Heart right ventricle (tissue), 16 donors: ENCODE data around the gene TMEM86B. TPM values are rescaled to one million over a fixed set of nuclear protein-coding genes. Genes with fewer than 3 reads are reported as not detected.

Experiments
- ATAC-seq, 8 donors: fragments of 200-7000 bp; cut with Tn5 transposase; one replicate each; pipeline ENCODE4 v1.9.1; 2020; ENCODE audit warnings: mild to moderate bottlenecking in 8 of 8, moderate library complexity in 8 of 8, moderate number of reproducible peaks in 1 of 8
- DNase-seq, 2 donors: peaks; one replicate each; pipeline ENCODE4 v3.0.0-alpha.2; 2020
- H3K27ac ChIP-seq, 10 donors: fragments of 200-600 bp; sonication (generic) in 2 of 10; one replicate each; pipeline versions ENCODE4 v1.5.0 to v1.8.0; 2020 to 2022; ENCODE audit warnings: mild to moderate bottlenecking in 3 of 10
- H3K27me3 ChIP-seq, 7 donors: fragments of 200-600 bp; one replicate each; pipeline ENCODE4 v1.8.0; 2021 to 2022; ENCODE audit warnings: mild to moderate bottlenecking in 2 of 7
- H3K36me3 ChIP-seq, 9 donors: fragments of 200-600 bp; sonication (generic) in 1 of 9; one replicate each; pipeline versions ENCODE4 v1.5.0 to v1.8.0; 2020 to 2022; ENCODE audit warnings: mild to moderate bottlenecking in 2 of 9
- H3K4me1 ChIP-seq, 9 donors: fragments of 200-600 bp; sonication (generic) in 1 of 9; one replicate each; pipeline versions ENCODE4 v1.5.0 to v1.8.0; 2020 to 2022; ENCODE audit warnings: mild to moderate bottlenecking in 4 of 9
- H3K4me3 ChIP-seq, 10 donors: fragments of 200-600 bp; sonication (generic) in 2 of 10; one replicate each; pipeline versions ENCODE4 v1.5.0 to v1.8.0; 2020 to 2022; ENCODE audit warnings: mild to moderate bottlenecking in 7 of 10, moderate library complexity in 2 of 10
- H3K9me3 ChIP-seq, 11 donors: fragments of 200-600 bp in 10 of 11; sonication (generic) in 2 of 11; one replicate each; pipeline versions ENCODE4 v1.5.0 to v1.8.0; 2013 to 2022; ENCODE audit warnings: mild to moderate bottlenecking in 2 of 11, control low read depth in 1 of 11, moderate library complexity in 1 of 11
- CTCF ChIP-seq, 9 donors: fragments of 200-600 bp; sonication (generic) in 2 of 9; IDR thresholded peaks; one replicate each; pipeline versions ENCODE4 v1.5.0 to v1.8.0; 2021 to 2022; ENCODE audit warnings: antibody characterized with exemption in 9 of 9, mild to moderate bottlenecking in 5 of 9, moderate library complexity in 1 of 9
- WGBS, 2 donors: extraction: QIAGEN DNeasy Blood & Tissue Kit; methylation state at CpG; one replicate each; pipeline ENCODE4 v1.1.7; 2013; ENCODE audit warnings: inconsistent platforms in 1 of 2; 5-methylcytosine and 5-hydroxymethylcytosine counted together
- intact Hi-C, 10 donors: fragments of 100-400 bp; cut with DNase I; formaldehyde crosslinking; loops; one replicate each; pipeline versions ENCODE4 v1.11.1 to v1.14.2; 2022
- polyA plus RNA-seq, 2 donors: library from polyadenylated mRNA; stranded (reverse); fragments of 200-250 nt; gene quantifications; one replicate each; pipeline ENCODE4 v1.2.3, GENCODE V29; 2013
- total RNA-seq, 10 donors: library from RNA; stranded (reverse); fragmentation: NEBNext Ultra II Directional in 3 of 10; extraction: Animal tissue kit (Norgen Biotek cat#: 25700) in 3 of 10; gene quantifications; one replicate each; pipeline versions ENCODE4 v1.2.1 to v1.2.4, GENCODE V29; 2021 to 2023
- donor health status: Arrhythmogenic right ventricular cardiomyopathy.
- donor health status: ischemic (EF 13 %, LVEDD 7.1; RV severe dilation, severe dysfunction).
- donor health status: healthy with polysubstance abuse.
- donor health status: DM: no; HTN: yes; CAD: no.
- donor health status: DM: no; HTN: no; CAD: no.
- donor health status: ischemic (EF 25% LVEDD 6.9; RV normal size, moderate dysfunction).
- donor health status: ischemic (EF 25% LVEDD 5.7; RV mildly dilated, moderate dysfunction).
- donor health status: healthy.
- donor health status: DM: yes; HTN: yes; CAD: no.
- donor health status: Ischemic cardiomyopathy.
- donor health status: ischemic (EF 35%, LVEDD 5.7; RV mildly dilated, moderate dysfunction).
- donor health status: nonischemic (EF 11% LVEDD 7.7; RV severe dilation, severe dysfunction).
- donor health status: DM: yes; HTN: yes; CAD: no.
- donor health status: PGD.
- donor health status: ischemic (EF 29% LVEDD 5.4; RV normal size, mild dysfunction).
- donor health status: nonischemic (EF 23%, LVEDD 6.1; RV moderate dilation, normal function).

The TMEM86B gene
- total and polyA plus RNA-seq, 12 donors: 0.77 to 5.9 (median 2.0) TPM

- no peaks in the 10 kb centered on the region for H3K36me3 ChIP-seq
- H3K27me3 ChIP-seq: no peaks in the 10 kb centered on the region
- intact Hi-C loops: no loop called here
- 62 to 73% methylated on average over 4 of the region's 4 CpGs for WGBS, 2 donors
- ATAC-seq (no peak), DNase-seq (no peak)
- H3K9me3 ChIP-seq: no peaks in the 10 kb centered on the region
- no peak overlapping the region for H3K27ac ChIP-seq
- no peak overlapping the region for H3K4me3 ChIP-seq
- H3K4me1 ChIP-seq: no peaks in the 10 kb centered on the region
- TF ChIP-seq CTCF (IDR thresholded peaks at IDR 0.05): no peak
Observed at GRCh38 chr19:55197528-55197927, 31.0 kb downstream of the TMEM86B start.

GRCh38 chr19:55196803-55197202, 31.8 kb downstream of the TMEM86B start:
- no peak for TF ChIP-seq CTCF (IDR thresholded peaks at IDR 0.05)
- no peaks in the 10 kb centered on the region for H3K36me3 ChIP-seq
- no peak for DNase-seq
- no peak overlapping the region for H3K27ac ChIP-seq
- H3K4me3 ChIP-seq: no peak overlapping the region
- no peaks in the 10 kb centered on the region for H3K27me3 ChIP-seq
- ATAC-seq: no peak
- 88 to 91% methylated on average over 10 of the region's 10 CpGs for WGBS, 2 donors
- intact Hi-C loops: no loop called here
- H3K9me3 ChIP-seq: no peaks in the 10 kb centered on the region
- no peaks in the 10 kb centered on the region for H3K4me1 ChIP-seq

- H3K27ac ChIP-seq: no peak overlapping the region
- intact Hi-C loops: no loop called here
- H3K36me3 ChIP-seq: no peaks in the 10 kb centered on the region
- no peak for ATAC-seq
- no peaks in the 10 kb centered on the region for H3K27me3 ChIP-seq
- H3K4me3 ChIP-seq: no peak overlapping the region
- WGBS, 2 donors: 82 to 85% methylated on average over 12 of the region's 12 CpGs
- no peak for DNase-seq
- H3K4me1 ChIP-seq: peaks cover 0 to 6% (median 0%) of the 10 kb centered on the region in 9 donors
- no peak for TF ChIP-seq CTCF (IDR thresholded peaks at IDR 0.05)
- H3K9me3 ChIP-seq: no peaks in the 10 kb centered on the region
Observed at GRCh38 chr19:55193481-55193880, 35.1 kb downstream of the TMEM86B start.

- peak in 1 of 2 donors; percentile 60 for DNase-seq
- Histone ChIP-seq H3K9me3 (no peaks in the 10 kb centered on the region), H3K36me3 (no peaks in the 10 kb centered on the region), H3K4me1 (peaks cover 0 to 6% (median 0%) of the 10 kb centered on the region in 9 donors), H3K27me3 (peaks cover 0 to 9% (median 0%) of the 10 kb centered on the region in 7 donors), H3K4me3 (no peak overlapping the region), H3K27ac (peak overlapping the region in 5 of 10 donors; percentile 11 to 69 (median 58))
- TF ChIP-seq CTCF (IDR thresholded peaks at IDR 0.05): no peak
- intact Hi-C loops: no loop called here
- 50 to 60% methylated on average over 15 of the region's 15 CpGs for WGBS, 2 donors
- peak in 7 of 8 donors; percentile 77 to 94 (median 89) for ATAC-seq
Observed at GRCh38 chr19:55189403-55189835, 39.1 kb downstream of the TMEM86B start.
